ENCODE measurements around the gene GNAQ.

- no peak for TF ChIP-seq CTCF (IDR thresholded peaks at IDR 0.05)
- no peak for TF ChIP-seq EZH2 (IDR thresholded peaks at IDR 0.05; ENCODE audit: borderline replicate concordance, insufficient read depth, low read depth, low read length, poor library complexity, severe bottlenecking)
Observed at GRCh38 chr9:77771171-77771570, 260.4 kb downstream of the GNAQ start.

All from B cell (primary cell).